HG03025 (cell line): ENCODE measurements around the gene CIZ1.

Source experiments
- ATAC-seq: cut with Tn5 transposase; IDR thresholded peaks from one replicate; pipeline ENCODE4 v1.9.1; 2021; ENCODE audit warnings: mild to moderate bottlenecking, moderate library complexity; ENCODE audit not compliant: unreplicated experiment, low FRiP score

The CIZ1 gene

GRCh38 chr9:128128836-128129590 is 62.4 kb downstream of the CIZ1 start:
- no peak for ATAC-seq

GRCh38 chr9:128127990-128128835 is 63.2 kb downstream of the CIZ1 start:
- ATAC-seq, result peak; percentile 60

GRCh38 chr9:128127568-128127989 is 63.8 kb downstream of the CIZ1 start, which contains the start of gene PTGES2:
Gene PTGES2, minus strand, starts transcription at chr9:128127729. Its CDS starts 12 bp downstream, at chr9:128127717.
- ATAC-seq, result peak; percentile 44

GRCh38 chr9:128125580-128126354 is 65.6 kb downstream of the CIZ1 start:
- ATAC-seq, result no peak

GRCh38 chr9:128124873-128125579 is 66.3 kb downstream of the CIZ1 start:
- no peak for ATAC-seq

- no peak for ATAC-seq
Observed at GRCh38 chr9:128124451-128124850, 66.9 kb downstream of the CIZ1 start.

GRCh38 chr9:128123451-128124080 is 67.8 kb downstream of the CIZ1 start:
- ATAC-seq, result no peak

GRCh38 chr9:128122809-128123175 is 68.6 kb downstream of the CIZ1 start:
- no peak for ATAC-seq

- ATAC-seq, result no peak
Observed at GRCh38 chr9:128121924-128122808, 69.2 kb downstream of the CIZ1 start.

- ATAC-seq, result no peak
Observed at GRCh38 chr9:128121466-128121810, 69.9 kb downstream of the CIZ1 start.

GRCh38 chr9:128120741-128121465 is 70.5 kb downstream of the CIZ1 start:
- no peak for ATAC-seq

- ATAC-seq, result no peak
Observed at GRCh38 chr9:128120061-128120740, 71.2 kb downstream of the CIZ1 start.

GRCh38 chr9:128118971-128119665 is 72.3 kb downstream of the CIZ1 start:
- no peak for ATAC-seq

GRCh38 chr9:128118472-128118857 is 72.9 kb downstream of the CIZ1 start:
- ATAC-seq, result no peak

GRCh38 chr9:128117613-128118471 is 73.5 kb downstream of the CIZ1 start:
- ATAC-seq, result no peak
